LNCaP clone FGC (cell line): ENCODE measurements around the gene FYTTD1.
"Not testable (repeated sequence)": the region's sequence is repeated elsewhere in the genome, so short reads cannot be mapped to it uniquely, and the experiment has no call there.

Experiments
- DNase-seq: peaks from one replicate; pipeline ENCODE4 v3.0.0-alpha.2; 2011; ENCODE audit warnings: low read depth
- H3K4me3 ChIP-seq: 2 replicates; pipeline ENCODE4 v1.5.1; 2011; ENCODE audit warnings: mild to moderate bottlenecking, low read depth, low read length, control low read depth
- CTCF ChIP-seq: IDR thresholded peaks from 2 replicates; pipeline ENCODE4 v1.5.1; 2012; ENCODE audit warnings: mild to moderate bottlenecking; ENCODE audit not compliant: control insufficient read depth, insufficient read depth; ENCODE audit errors: extremely low read depth

Gene FYTTD1

GRCh38 chr3:197713477-197713822 is 36.2 kb upstream of the FYTTD1 start:
- DNase-seq, result no peak
- no peak for TF ChIP-seq CTCF
- H3K4me3 ChIP-seq, result no peak overlapping the region

GRCh38 chr3:197714251-197714650 is 35.4 kb upstream of the FYTTD1 start:
- no peak for TF ChIP-seq CTCF
- H3K4me3 ChIP-seq, result no peak overlapping the region
- DNase-seq, result no peak

- no peak for DNase-seq
- no peak for TF ChIP-seq CTCF
- H3K4me3 ChIP-seq, result no peak overlapping the region
These were observed 30.8 kb upstream of the FYTTD1 start for GRCh38 chr3:197718891-197719290.

GRCh38 chr3:197720694-197721093 is 29.0 kb upstream of the FYTTD1 start:
- no peak for TF ChIP-seq CTCF
- DNase-seq, result no peak
- no peak overlapping the region for H3K4me3 ChIP-seq

- no peak for TF ChIP-seq CTCF
- no peak for DNase-seq
- no peak overlapping the region for H3K4me3 ChIP-seq
These were observed 26.9 kb upstream of the FYTTD1 start for GRCh38 chr3:197722734-197723133.

GRCh38 chr3:197727878-197728277 is 21.8 kb upstream of the FYTTD1 start:
- not testable (repeated sequence) for DNase-seq, H3K4me3 ChIP-seq

- no peak for DNase-seq
- no peak overlapping the region for H3K4me3 ChIP-seq
- no peak for TF ChIP-seq CTCF
These were observed 21.2 kb upstream of the FYTTD1 start for GRCh38 chr3:197728487-197728886.

- H3K4me3 ChIP-seq, result no peak overlapping the region
- no peak for TF ChIP-seq CTCF
- no peak for DNase-seq
These were observed 19.5 kb upstream of the FYTTD1 start for GRCh38 chr3:197730200-197730599.

- H3K4me3 ChIP-seq, DNase-seq: not testable (repeated sequence)
These were observed 18.9 kb upstream of the FYTTD1 start for GRCh38 chr3:197730770-197731169.

- H3K4me3 ChIP-seq, DNase-seq: not testable (repeated sequence)
These were observed 18.2 kb upstream of the FYTTD1 start for GRCh38 chr3:197731483-197731882.
